Cortex of kidney (tissue), 1 donor: Measurements from ENCODE around the gene SLC25A44.
"Not testable (repeated sequence)": the region's sequence is repeated elsewhere in the genome, so short reads cannot be mapped to it uniquely, and the experiment has no call there.

Experiments
- DNase-seq: peaks from one replicate; lab custom pipeline; 2025; lab: John Stamatoyannopoulos, UW

SLC25A44 gene

GRCh38 chr1:156204686-156205085 lies 10.8 kb downstream of the SLC25A44 start:
- no peak for DNase-seq

- no peak for DNase-seq
Observed at GRCh38 chr1:156211243-156211642, 17.3 kb downstream of the SLC25A44 start.

- no peak for DNase-seq
Observed at GRCh38 chr1:156212130-156212529, 18.2 kb downstream of the SLC25A44 start.

GRCh38 chr1:156212833-156213643 lies 19.1 kb downstream of the SLC25A44 start, which contains the start of gene PMF1:
PMF1 (plus strand) TSS chr1:156213007; CDS start chr1:156213016, 9 bp downstream.
- DNase-seq = peak; percentile 93

GRCh38 chr1:156213644-156213966 lies 19.7 kb downstream of the SLC25A44 start:
- no peak for DNase-seq

- DNase-seq = no peak
Observed at GRCh38 chr1:156214024-156214748, 20.3 kb downstream of the SLC25A44 start.

- DNase-seq = not testable (repeated sequence)
Observed at GRCh38 chr1:156216361-156217086, 22.6 kb downstream of the SLC25A44 start.

GRCh38 chr1:156217871-156218270 lies 24.0 kb downstream of the SLC25A44 start:
- no peak for DNase-seq

- no peak for DNase-seq
Observed at GRCh38 chr1:156220226-156220625, 26.3 kb downstream of the SLC25A44 start.

- DNase-seq = no peak
Observed at GRCh38 chr1:156221986-156222692, 28.2 kb downstream of the SLC25A44 start.

- DNase-seq = no peak
Observed at GRCh38 chr1:156225677-156226014, 31.7 kb downstream of the SLC25A44 start.

GRCh38 chr1:156226116-156226538 lies 32.2 kb downstream of the SLC25A44 start:
- no peak for DNase-seq

GRCh38 chr1:156226782-156227181 lies 32.9 kb downstream of the SLC25A44 start:
- no peak for DNase-seq

GRCh38 chr1:156228501-156228900 lies 34.6 kb downstream of the SLC25A44 start:
- DNase-seq = no peak

- DNase-seq = no peak
Observed at GRCh38 chr1:156229809-156230472, 36.0 kb downstream of the SLC25A44 start.

GRCh38 chr1:156230473-156230837 lies 36.6 kb downstream of the SLC25A44 start:
- DNase-seq = no peak

- no peak for DNase-seq
Observed at GRCh38 chr1:156232201-156232894, 38.4 kb downstream of the SLC25A44 start.

GRCh38 chr1:156233426-156234127 lies 39.7 kb downstream of the SLC25A44 start:
- DNase-seq = no peak

- DNase-seq = no peak
Observed at GRCh38 chr1:156236164-156236563, 42.3 kb downstream of the SLC25A44 start.

- no peak for DNase-seq
Observed at GRCh38 chr1:156238248-156238647, 44.3 kb downstream of the SLC25A44 start.
